Memory B cell (primary cell): ENCODE measurements around the gene HS6ST2.

Experiments
- ATAC-seq: fragments of 150-1000 bp; cut with Tn5 transposase; 2 replicates; pipeline ENCODE4 v1.10.0; 2021; ENCODE audit warnings: low read depth, mild to moderate bottlenecking, moderate library complexity
- DNase-seq, 2 donors: peaks; one replicate each; pipeline ENCODE4 v3.0.0; 2022; ENCODE audit warnings: low spot score in 2 of 2
- H3K27ac Mint-ChIP-seq: one replicate; pipeline ENCODE4 v1.8.0; 2022; ENCODE audit warnings: mild to moderate bottlenecking, moderate library complexity, mixed read lengths
- H3K27me3 Mint-ChIP-seq: one replicate; pipeline ENCODE4 v1.8.0; 2022; ENCODE audit warnings: mixed read lengths
- H3K36me3 Mint-ChIP-seq: one replicate; pipeline ENCODE4 v1.8.0; 2022; ENCODE audit warnings: mild to moderate bottlenecking, mixed read lengths
- H3K4me1 Mint-ChIP-seq: one replicate; pipeline ENCODE4 v1.8.0; 2022; ENCODE audit warnings: mixed read lengths
- H3K4me3 Mint-ChIP-seq: one replicate; pipeline ENCODE4 v1.8.0; 2022; ENCODE audit warnings: mild to moderate bottlenecking, moderate library complexity, mixed read lengths
- H3K9me3 Mint-ChIP-seq: one replicate; pipeline ENCODE4 v1.8.0; 2022; ENCODE audit warnings: mixed read lengths

Gene HS6ST2

GRCh38 chrX:132710656-132711155, 247.7 kb downstream of the HS6ST2 start:
- no peak overlapping the region for H3K27ac Mint-ChIP-seq
- DNase-seq (no peak), ATAC-seq (no peak)
- H3K9me3 Mint-ChIP-seq = no peaks in the 10 kb centered on the region
- H3K27me3 Mint-ChIP-seq = peaks cover 4% of the 10 kb centered on the region
- no peak overlapping the region for H3K4me3 Mint-ChIP-seq
- no peaks in the 10 kb centered on the region for H3K36me3 Mint-ChIP-seq
- H3K4me1 Mint-ChIP-seq = no peaks in the 10 kb centered on the region

GRCh38 chrX:132708529-132708928, 249.9 kb downstream of the HS6ST2 start:
- no peak overlapping the region for H3K4me3 Mint-ChIP-seq
- DNase-seq (no peak), ATAC-seq (no peak)
- H3K9me3 Mint-ChIP-seq = no peaks in the 10 kb centered on the region
- no peaks in the 10 kb centered on the region for H3K36me3 Mint-ChIP-seq
- no peak overlapping the region for H3K27ac Mint-ChIP-seq
- no peaks in the 10 kb centered on the region for H3K27me3 Mint-ChIP-seq
- H3K4me1 Mint-ChIP-seq = no peaks in the 10 kb centered on the region

GRCh38 chrX:132704769-132705168, 253.7 kb downstream of the HS6ST2 start:
- no peaks in the 10 kb centered on the region for H3K4me1 Mint-ChIP-seq
- no peak overlapping the region for H3K4me3 Mint-ChIP-seq
- DNase-seq (no peak), ATAC-seq (no peak)
- H3K27ac Mint-ChIP-seq = no peak overlapping the region
- no peaks in the 10 kb centered on the region for H3K9me3 Mint-ChIP-seq
- no peaks in the 10 kb centered on the region for H3K36me3 Mint-ChIP-seq
- H3K27me3 Mint-ChIP-seq = peaks cover 4% of the 10 kb centered on the region

GRCh38 chrX:132694382-132694781, 264.0 kb downstream of the HS6ST2 start:
- no peaks in the 10 kb centered on the region for H3K9me3 Mint-ChIP-seq
- H3K4me3 Mint-ChIP-seq = no peak overlapping the region
- peaks cover 8% of the 10 kb centered on the region for H3K27me3 Mint-ChIP-seq
- no peak for DNase-seq
- no peak for ATAC-seq
- H3K4me1 Mint-ChIP-seq = no peaks in the 10 kb centered on the region
- H3K27ac Mint-ChIP-seq = no peak overlapping the region
- H3K36me3 Mint-ChIP-seq = no peaks in the 10 kb centered on the region

- no peaks in the 10 kb centered on the region for H3K4me1 Mint-ChIP-seq
- ATAC-seq = no peak
- H3K27me3 Mint-ChIP-seq = peaks cover 8% of the 10 kb centered on the region
- H3K27ac Mint-ChIP-seq = no peak overlapping the region
- H3K36me3 Mint-ChIP-seq = no peaks in the 10 kb centered on the region
- H3K9me3 Mint-ChIP-seq = no peaks in the 10 kb centered on the region
- DNase-seq = no peak
- no peak overlapping the region for H3K4me3 Mint-ChIP-seq
Measured at GRCh38 chrX:132692526-132692925, 265.9 kb downstream of the HS6ST2 start.

- Mint-ChIP-seq H3K4me1 (no peaks in the 10 kb centered on the region), H3K27ac (no peak overlapping the region), H3K9me3 (no peaks in the 10 kb centered on the region), H3K36me3 (no peaks in the 10 kb centered on the region), H3K27me3 (peaks cover 10% of the 10 kb centered on the region), H3K4me3 (no peak overlapping the region)
- ATAC-seq = no peak
- DNase-seq = no peak
Measured at GRCh38 chrX:132692066-132692465, 266.4 kb downstream of the HS6ST2 start.

GRCh38 chrX:132689612-132690563, 268.5 kb downstream of the HS6ST2 start:
- H3K4me1 Mint-ChIP-seq = no peaks in the 10 kb centered on the region
- no peak overlapping the region for H3K4me3 Mint-ChIP-seq
- H3K36me3 Mint-ChIP-seq = no peaks in the 10 kb centered on the region
- no peak overlapping the region for H3K27ac Mint-ChIP-seq
- H3K27me3 Mint-ChIP-seq = peaks cover 12% of the 10 kb centered on the region
- ATAC-seq (no peak), DNase-seq (no peak)
- H3K9me3 Mint-ChIP-seq = no peaks in the 10 kb centered on the region

- DNase-seq (no peak), ATAC-seq (no peak)
- Mint-ChIP-seq H3K4me3 (no peak overlapping the region), H3K27ac (no peak overlapping the region), H3K27me3 (peaks cover 4% of the 10 kb centered on the region), H3K4me1 (no peaks in the 10 kb centered on the region), H3K9me3 (peaks cover 1% of the 10 kb centered on the region), H3K36me3 (no peaks in the 10 kb centered on the region)
Measured at GRCh38 chrX:132685276-132685675, 273.2 kb downstream of the HS6ST2 start.

- no peaks in the 10 kb centered on the region for H3K36me3 Mint-ChIP-seq
- H3K4me3 Mint-ChIP-seq = no peak overlapping the region
- H3K27me3 Mint-ChIP-seq = peaks cover 1% of the 10 kb centered on the region
- H3K4me1 Mint-ChIP-seq = no peaks in the 10 kb centered on the region
- peaks cover 7% of the 10 kb centered on the region for H3K9me3 Mint-ChIP-seq
- H3K27ac Mint-ChIP-seq = no peak overlapping the region
- no peak for DNase-seq
- no peak for ATAC-seq
Measured at GRCh38 chrX:132677233-132677716, 281.2 kb downstream of the HS6ST2 start.

GRCh38 chrX:132676561-132677186, 281.8 kb downstream of the HS6ST2 start:
- Mint-ChIP-seq H3K27me3 (peaks cover 1% of the 10 kb centered on the region), H3K9me3 (peaks cover 7% of the 10 kb centered on the region), H3K27ac (no peak overlapping the region), H3K4me3 (no peak overlapping the region), H3K4me1 (no peaks in the 10 kb centered on the region), H3K36me3 (no peaks in the 10 kb centered on the region)
- ATAC-seq = no peak
- no peak for DNase-seq

- ATAC-seq = no peak
- no peaks in the 10 kb centered on the region for H3K36me3 Mint-ChIP-seq
- DNase-seq = no peak
- no peak overlapping the region for H3K27ac Mint-ChIP-seq
- H3K4me3 Mint-ChIP-seq = no peak overlapping the region
- peaks cover 1% of the 10 kb centered on the region for H3K27me3 Mint-ChIP-seq
- H3K4me1 Mint-ChIP-seq = no peaks in the 10 kb centered on the region
- peaks cover 7% of the 10 kb centered on the region for H3K9me3 Mint-ChIP-seq
Measured at GRCh38 chrX:132676102-132676501, 282.3 kb downstream of the HS6ST2 start.

- DNase-seq (no peak), ATAC-seq (no peak)
- Mint-ChIP-seq H3K27ac (no peak overlapping the region), H3K9me3 (no peaks in the 10 kb centered on the region), H3K36me3 (no peaks in the 10 kb centered on the region), H3K4me1 (no peaks in the 10 kb centered on the region), H3K27me3 (peaks cover 3% of the 10 kb centered on the region), H3K4me3 (no peak overlapping the region)
Measured at GRCh38 chrX:132673331-132673730, 285.1 kb downstream of the HS6ST2 start.

GRCh38 chrX:132671229-132671641, 287.2 kb downstream of the HS6ST2 start:
- ATAC-seq (no peak), DNase-seq (no peak)
- H3K27me3 Mint-ChIP-seq = peaks cover 5% of the 10 kb centered on the region
- no peak overlapping the region for H3K4me3 Mint-ChIP-seq
- H3K9me3 Mint-ChIP-seq = no peaks in the 10 kb centered on the region
- H3K27ac Mint-ChIP-seq = no peak overlapping the region
- no peaks in the 10 kb centered on the region for H3K4me1 Mint-ChIP-seq
- no peaks in the 10 kb centered on the region for H3K36me3 Mint-ChIP-seq

- H3K27me3 Mint-ChIP-seq = peaks cover 3% of the 10 kb centered on the region
- no peaks in the 10 kb centered on the region for H3K36me3 Mint-ChIP-seq
- ATAC-seq = no peak
Measured at GRCh38 chrX:132669142-132669541, 289.3 kb downstream of the HS6ST2 start.

More at GRCh38 chrX:132669142-132669541, 289.3 kb downstream of the HS6ST2 start:
- H3K27ac Mint-ChIP-seq = no peak overlapping the region
- no peak for DNase-seq
- H3K4me1 Mint-ChIP-seq = no peaks in the 10 kb centered on the region
- H3K4me3 Mint-ChIP-seq = no peak overlapping the region
- no peaks in the 10 kb centered on the region for H3K9me3 Mint-ChIP-seq
